NCI-H510A treated with DMSO at 0.1 percent for 48 hours (cell line): ENCODE results near the gene CFAP90.
A peak's percentile ranks its signal among the peaks of the same experiment; 100 is the strongest.

Experiments
- DNase-seq: peaks from one replicate; lab custom pipeline; 2025; lab: John Stamatoyannopoulos, UW

CFAP90 gene

GRCh38 chr5:7850395-7851239 is at the start of gene CFAP90:
Gene CFAP90 (minus strand): TSS chr5:7851133. CDS start chr5:7851021, 112 bp downstream.
- DNase-seq = peak; percentile 57

- DNase-seq = no peak
Observed at GRCh38 chr5:7897014-7897600, 46.2 kb upstream of the CFAP90 start.

GRCh38 chr5:7894860-7895259 is 43.9 kb upstream of the CFAP90 start:
- no peak for DNase-seq

DNA sequence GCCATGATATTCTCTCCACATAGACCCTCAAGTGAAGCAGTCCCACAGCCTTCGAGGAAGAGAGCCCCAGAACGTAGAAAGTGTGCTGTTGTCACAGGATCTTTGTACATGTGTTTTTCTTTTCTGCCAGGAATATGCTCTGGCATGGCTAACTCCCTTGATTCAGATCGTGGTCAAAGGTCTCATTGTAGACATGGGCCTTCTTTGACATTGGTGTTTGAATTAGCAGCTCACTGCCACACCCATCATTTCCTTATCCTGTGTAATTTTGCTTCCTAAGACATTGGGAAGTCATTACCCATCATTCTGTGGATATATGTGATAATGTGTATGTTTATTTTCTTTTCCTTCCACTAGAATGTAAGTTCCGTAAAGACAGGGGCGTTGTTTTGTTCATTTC is 43.5 kb upstream of the CFAP90 start:
- DNase-seq = no peak

GRCh38 chr5:7888901-7889300 is 38.0 kb upstream of the CFAP90 start:
- DNase-seq = no peak

DNA sequence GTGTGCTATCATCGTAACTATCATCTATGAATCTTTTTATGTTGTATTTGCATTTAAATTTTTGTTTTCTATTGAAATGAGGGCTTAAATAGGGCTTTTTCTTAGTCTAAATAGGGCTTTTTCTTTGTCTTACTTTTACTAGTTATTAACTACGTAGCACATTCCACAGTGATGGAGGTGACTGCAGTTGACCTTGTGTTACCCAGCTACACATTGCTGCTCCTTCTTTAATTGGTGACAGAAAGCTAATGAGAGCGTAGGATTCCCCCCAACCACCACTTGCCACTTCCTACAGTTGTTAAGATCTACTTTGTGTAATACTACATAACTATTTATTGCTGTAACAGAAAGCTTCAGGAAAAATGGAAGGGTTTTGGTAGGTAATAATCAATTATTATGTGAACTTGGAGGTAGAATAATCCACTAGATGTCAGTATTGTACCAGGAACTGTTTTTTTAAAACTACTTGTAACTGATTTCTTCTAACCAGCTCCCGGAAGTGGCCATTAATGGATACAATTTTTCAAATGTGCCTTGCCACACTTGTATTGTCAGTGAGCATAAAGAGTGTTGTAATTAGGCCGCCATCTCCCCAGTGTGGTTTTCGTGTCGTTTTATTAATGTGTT is 36.0 kb upstream of the CFAP90 start:
- DNase-seq = peak; percentile 94

GRCh38 chr5:7884491-7885267 is 33.7 kb upstream of the CFAP90 start:
- no peak for DNase-seq

- no peak for DNase-seq
Observed at GRCh38 chr5:7882926-7883325, 32.0 kb upstream of the CFAP90 start.

- DNase-seq = no peak
Observed at GRCh38 chr5:7881816-7882215, 30.9 kb upstream of the CFAP90 start.

- no peak for DNase-seq
Observed at GRCh38 chr5:7881091-7881490, 30.2 kb upstream of the CFAP90 start.

DNA sequence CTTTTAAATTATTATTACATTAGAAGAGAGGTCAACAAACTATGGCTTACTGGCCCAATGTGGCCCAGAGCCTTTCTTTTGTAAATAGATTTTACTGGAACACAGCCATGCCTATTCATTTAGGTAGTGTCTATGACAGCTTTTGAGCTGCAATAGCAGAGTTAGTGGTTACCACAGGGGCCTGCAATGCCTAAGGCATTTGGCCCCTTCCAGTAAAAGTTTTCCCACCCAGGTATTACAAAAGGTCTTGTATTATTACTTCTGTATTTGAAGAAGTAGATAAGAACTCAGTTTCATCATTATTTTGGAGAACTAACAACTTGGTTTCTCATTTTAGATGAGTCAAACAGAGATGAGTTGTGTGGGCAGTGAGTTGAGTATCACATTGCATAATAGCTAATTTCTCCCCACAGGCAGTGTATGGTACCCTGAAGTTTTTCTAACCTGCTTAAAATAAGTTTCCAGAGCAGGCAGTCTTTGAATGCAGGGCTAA is 27.5 kb upstream of the CFAP90 start:
- no peak for DNase-seq

DNA sequence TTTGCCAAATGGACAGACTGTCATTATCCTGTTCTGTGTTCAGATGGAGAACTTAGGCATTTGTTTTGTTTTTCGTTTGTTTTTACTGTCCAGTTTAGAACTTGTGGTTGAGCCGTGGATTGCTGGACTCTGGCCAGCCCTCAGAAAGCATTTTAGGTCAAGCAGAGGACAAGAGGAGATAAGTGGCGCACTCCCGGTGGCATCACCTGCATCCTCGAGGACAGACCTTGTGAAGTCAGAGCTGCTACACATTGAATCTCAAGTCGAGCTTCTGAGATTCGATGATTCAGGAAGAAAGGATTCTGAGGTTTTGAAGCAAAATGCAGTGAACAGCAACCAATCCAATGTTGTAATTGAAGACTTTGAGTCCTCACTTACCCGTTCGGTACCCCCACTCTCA is 26.9 kb upstream of the CFAP90 start:
- DNase-seq = no peak

DNA sequence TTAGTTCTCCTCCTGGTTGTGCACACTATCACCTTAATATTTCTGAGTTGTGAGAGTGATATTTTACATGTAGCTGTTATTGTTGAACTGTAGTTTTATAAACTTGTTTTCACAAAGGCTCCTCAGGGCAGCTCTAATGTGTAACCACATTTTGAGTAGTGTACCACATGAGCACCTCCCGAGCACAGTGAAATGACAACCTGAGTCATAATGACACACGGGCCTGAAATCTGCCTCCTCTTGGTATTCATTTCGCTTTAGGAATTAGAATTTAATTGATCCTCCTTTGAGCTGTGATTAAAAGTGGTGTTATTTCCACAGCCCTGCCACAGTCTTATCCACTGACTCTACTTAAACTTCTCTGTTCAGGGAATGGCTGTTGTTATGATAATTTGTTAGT is 25.9 kb upstream of the CFAP90 start:
- no peak for DNase-seq

DNA sequence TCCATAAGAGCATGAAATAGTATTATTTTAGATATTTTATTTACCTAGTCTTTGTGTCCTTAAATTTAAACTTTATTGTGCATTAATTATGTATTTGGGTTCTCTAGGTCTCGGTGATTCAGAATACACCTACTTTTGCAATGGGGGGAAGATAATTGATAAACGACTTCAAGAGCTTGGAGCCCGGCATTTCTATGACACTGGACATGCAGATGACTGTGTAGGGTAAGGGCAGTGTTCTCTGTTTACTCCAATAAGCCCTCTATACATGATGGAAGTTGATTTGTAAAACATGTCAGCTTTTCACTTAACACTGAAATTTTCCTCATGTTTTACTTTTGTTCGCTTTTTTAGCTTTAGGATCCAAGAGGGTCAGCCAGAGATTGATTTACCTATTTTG is 24.2 kb upstream of the CFAP90 start:
- no peak for DNase-seq

DNA sequence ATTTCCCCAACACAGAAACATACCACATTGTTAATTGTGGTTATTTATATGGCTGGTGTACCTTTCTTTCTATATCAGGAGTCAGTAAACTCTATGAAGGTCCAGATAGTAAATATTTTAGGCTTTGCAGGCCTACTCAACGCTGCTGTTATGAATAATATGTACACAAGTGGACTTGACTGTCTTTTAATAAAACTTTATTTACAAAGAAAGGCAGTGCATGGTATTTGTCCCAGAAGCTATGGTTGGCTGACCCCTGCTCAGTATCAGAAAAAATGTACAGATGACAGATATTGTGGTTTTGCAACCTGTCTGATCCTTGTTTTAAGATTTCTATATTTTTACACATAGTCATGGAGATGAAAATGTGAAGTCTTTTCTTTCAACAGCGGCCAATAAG is 23.7 kb upstream of the CFAP90 start:
- DNase-seq = no peak

DNA sequence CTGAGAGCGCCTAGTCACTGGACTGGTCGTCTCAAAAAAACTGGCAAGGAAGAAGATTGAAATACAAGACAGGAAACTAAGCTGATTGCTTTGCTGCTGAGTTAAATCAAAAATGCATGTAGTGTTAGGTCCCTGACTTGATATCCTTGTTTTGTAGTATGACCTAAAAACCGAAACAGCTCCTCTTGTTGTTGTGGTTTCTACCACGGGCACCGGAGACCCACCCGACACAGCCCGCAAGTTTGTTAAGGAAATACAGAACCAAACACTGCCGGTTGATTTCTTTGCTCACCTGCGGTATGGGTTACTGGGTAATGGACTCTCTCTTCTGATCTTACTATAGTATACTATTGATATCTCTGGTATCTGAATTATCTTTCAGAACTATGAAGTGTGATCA is 22.3 kb upstream of the CFAP90 start:
- DNase-seq = no peak

GRCh38 chr5:7872517-7873130 is 21.7 kb upstream of the CFAP90 start:
- no peak for DNase-seq

GRCh38 chr5:7871653-7872052 is 20.7 kb upstream of the CFAP90 start:
- no peak for DNase-seq

DNA sequence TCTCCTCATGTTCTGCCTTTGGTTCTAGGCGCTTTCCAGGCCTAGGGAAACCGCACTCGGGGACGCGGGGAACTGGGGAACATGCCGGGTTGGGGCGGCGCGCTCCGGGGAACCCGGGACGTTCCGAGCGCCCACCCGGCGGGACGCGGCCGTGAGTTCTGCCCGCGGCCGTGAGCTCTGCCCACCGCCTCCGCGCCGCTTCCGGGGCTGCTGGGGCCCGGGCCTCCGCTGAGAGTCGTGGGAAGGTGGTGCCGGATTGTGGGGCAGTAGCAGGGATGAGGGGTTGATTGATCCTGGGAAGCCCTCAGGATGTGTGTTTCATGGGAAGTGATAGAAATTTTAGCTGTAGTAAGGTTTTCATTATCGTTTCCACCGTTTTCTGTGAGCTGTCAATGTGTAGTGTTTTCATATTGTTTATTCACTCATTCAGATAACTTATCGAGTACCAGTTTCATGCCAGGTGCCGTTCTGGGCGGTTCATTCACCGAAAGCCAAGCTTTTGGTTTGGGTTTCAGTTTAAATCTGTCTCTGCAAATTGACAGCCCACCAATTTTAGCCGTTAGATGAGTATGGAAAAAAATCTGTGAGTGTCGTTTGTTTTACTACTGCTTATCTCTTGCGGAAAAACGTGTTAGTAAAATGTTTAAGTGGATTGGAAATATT is 18.7 kb upstream of the CFAP90 start:
- no peak for DNase-seq

GRCh38 chr5:7868773-7869473 is 18.0 kb upstream of the CFAP90 start, which contains the start of the genes FASTKD3 and MTRR:
Gene FASTKD3 (minus strand): TSS chr5:7869031. CDS start chr5:7868083, 948 bp downstream.
Gene MTRR (plus strand): TSS chr5:7869148. CDS start chr5:7870795, 1,647 bp downstream.
- peak; percentile 94 for DNase-seq

DNA sequence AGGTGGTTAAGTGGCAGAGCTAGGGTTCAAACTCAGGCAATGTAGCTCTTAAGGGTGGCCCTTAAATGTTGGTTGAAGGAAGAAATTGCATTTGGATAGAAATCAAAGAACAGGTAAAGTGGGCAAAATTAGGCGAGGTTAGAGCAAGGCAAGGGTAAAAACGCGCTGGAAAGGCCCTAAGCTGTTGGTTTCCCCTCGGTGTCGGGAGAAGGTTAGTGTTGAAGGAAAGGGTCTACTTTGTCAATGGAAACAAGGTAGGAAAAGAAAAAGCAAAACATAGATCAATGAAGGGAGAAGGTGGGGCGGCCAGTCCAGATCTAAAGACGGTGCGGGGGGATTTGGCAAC is 17.5 kb upstream of the CFAP90 start:
- DNase-seq = peak; percentile 54
